Ovary (tissue), 9 donors: Measurements from ENCODE around the gene SAMM50. TPM values are rescaled to one million over a fixed set of nuclear protein-coding genes. Genes with fewer than 3 reads are reported as not detected.

ENCODE experiments used
- DNase-seq, 5 donors: peaks; one replicate each; pipeline ENCODE4 v3.0.0-alpha.2; 2019 to 2020
- H3K27ac ChIP-seq, 2 donors: fragments of 200-600 bp; one replicate each; pipeline versions ENCODE4 v1.5.1 to v1.8.0; 2019 to 2022
- H3K27me3 ChIP-seq: fragments of 200-600 bp; one replicate; pipeline ENCODE4 v1.8.0; 2022
- H3K36me3 ChIP-seq: fragments of 200-600 bp; sonication (generic); one replicate; pipeline ENCODE4 v1.5.1; 2019
- H3K4me1 ChIP-seq: one replicate; pipeline ENCODE4 v1.8.1; 2013; ENCODE audit warnings: mild to moderate bottlenecking, moderate library complexity; ENCODE audit not compliant: insufficient read depth
- H3K4me3 ChIP-seq: fragments of 200-600 bp; sonication (generic); one replicate; pipeline ENCODE4 v1.5.1; 2017
- H3K9me3 ChIP-seq, 2 donors: fragments of 200-600 bp in 1 of 2; sonication (generic) in 1 of 2; one replicate each; pipeline versions ENCODE4 v1.5.1 to v1.8.1; 2013 to 2019; ENCODE audit warnings: mild to moderate bottlenecking in 1 of 2, moderate library complexity in 1 of 2
- CTCF ChIP-seq, 3 donors: fragments of 450-650 bp in 2 of 3; fragments of 200-600 bp in 1 of 3; IDR thresholded peaks; one replicate each; pipeline versions ENCODE4 v1.5.1 to v1.8.0; 2016 to 2022; ENCODE audit warnings: antibody characterized with exemption in 3 of 3, mild to moderate bottlenecking in 1 of 3
- EP300 ChIP-seq: sonication (generic); formaldehyde crosslinking; IDR thresholded peaks from one replicate; pipeline ENCODE4 v1.6.1; 2017; ENCODE audit warnings: antibody characterized with exemption
- POLR2A ChIP-seq: fragments of 450-650 bp; IDR thresholded peaks from one replicate; pipeline ENCODE4 v1.6.1; 2017; ENCODE audit warnings: antibody characterized with exemption, mild to moderate bottlenecking, moderate library complexity
- WGBS, 3 donors: extraction: QIAGEN DNeasy Blood & Tissue Kit in 1 of 3; methylation state at CpG; one replicate each; pipeline versions ENCODE4 v1.1.5 to v1.1.7; 2013 to 2017; 5-methylcytosine and 5-hydroxymethylcytosine counted together
- intact Hi-C, 4 donors: fragments of 100-400 bp; cut with DNase I; formaldehyde crosslinking; loops; one replicate each; pipeline versions ENCODE4 v1.11.0 to v1.15.1; 2022 to 2023
- polyA plus RNA-seq, 2 donors: library from polyadenylated mRNA; stranded (reverse); fragments of 200-250 nt in 1 of 2; fragments of 350-450 nt in 1 of 2; fragmentation: Illumina TruSeq in 1 of 2; extraction: RNeasy Lipid Tissue Mini Kit (QIAGEN cat#74804) in 1 of 2; gene quantifications; one replicate each; pipeline ENCODE4 v1.2.3, GENCODE V29; 2013 to 2014
- total RNA-seq, 7 donors: library from RNA; depleted of rRNA in 2 of 7; stranded (reverse); fragments of >200 nt in 2 of 7; fragmentation: NEBNext Ultra II Directional in 3 of 7; extraction: Animal tissue kit (Norgen Biotek cat#: 25700) in 3 of 7; gene quantifications; one replicate each; pipeline versions ENCODE4 v1.1.0 to v1.2.4, GENCODE V29; 2016 to 2023
- donor health status: DM: no; HTN: no; CAD: no; lungs with moderate emphysema.
- donor health status: DM: no; HTN: no; CAD: no.
- donor health status: Bipolar disorder and iron deficiency.
- donor health status: DM: yes; HTN: yes; CAD: no.
- donor health status: DM: no; HTN: no; CAD: no.
- donor health status: DM: yes; HTN: yes; CAD: no.

Gene SAMM50
- total and polyA plus RNA-seq, 9 donors = 18.0 to 60.2 (median 42.4) TPM

GRCh38 chr22:44019416-44019815 is 64.2 kb downstream of the SAMM50 start:
- 84 to 88% (median 86%) methylated on average over 10 of the region's 10 CpGs for WGBS, 3 donors
- TF ChIP-seq CTCF (IDR thresholded peaks at IDR 0.05) (no peak), POLR2A (no peak), EP300 (no peak)
- H3K4me1 ChIP-seq = peaks cover 2% of the 10 kb centered on the region
- H3K9me3 ChIP-seq = no peaks in the 10 kb centered on the region
- H3K27ac ChIP-seq = no peak overlapping the region
- no peaks in the 10 kb centered on the region for H3K27me3 ChIP-seq
- no peak for DNase-seq
- no peak overlapping the region for H3K4me3 ChIP-seq
- intact Hi-C loops = no loop called here
- no peaks in the 10 kb centered on the region for H3K36me3 ChIP-seq

- intact Hi-C loops = no loop called here
- Histone ChIP-seq H3K4me1 (peaks cover 2% of the 10 kb centered on the region), H3K27me3 (no peaks in the 10 kb centered on the region), H3K36me3 (no peaks in the 10 kb centered on the region), H3K4me3 (no peak overlapping the region), H3K27ac (no peak overlapping the region), H3K9me3 (no peaks in the 10 kb centered on the region)
- DNase-seq = no peak
- no peak for TF ChIP-seq EP300
- TF ChIP-seq CTCF (IDR thresholded peaks at IDR 0.05) = no peak
- TF ChIP-seq POLR2A = no peak
- 91 to 97% (median 92%) methylated on average over 5 of the region's 5 CpGs for WGBS, 3 donors
Observed at GRCh38 chr22:44019846-44020245, 64.6 kb downstream of the SAMM50 start.

- Histone ChIP-seq H3K9me3 (no peaks in the 10 kb centered on the region), H3K27me3 (no peaks in the 10 kb centered on the region), H3K4me3 (no peak overlapping the region), H3K4me1 (peaks cover 2% of the 10 kb centered on the region), H3K36me3 (no peaks in the 10 kb centered on the region), H3K27ac (no peak overlapping the region)
- WGBS, 3 donors = 90 to 97% (median 95%) methylated on average over 8 of the region's 8 CpGs
- intact Hi-C loops = no loop called here
- no peak for DNase-seq
- TF ChIP-seq EP300 = no peak
- no peak for TF ChIP-seq CTCF (IDR thresholded peaks at IDR 0.05)
- TF ChIP-seq POLR2A = no peak
Observed at GRCh38 chr22:44020981-44021380, 65.7 kb downstream of the SAMM50 start.

- H3K4me1 ChIP-seq = peaks cover 2% of the 10 kb centered on the region
- peak; percentile 36 to 72 (median 50) for DNase-seq
- WGBS, 3 donors = 9 to 18% (median 10%) methylated on average over 37 to 54 of the region's 54 CpGs
- peak overlapping the region in 1 of 2 donors; percentile 35 for H3K27ac ChIP-seq
- peak overlapping the region; percentile 56 for H3K4me3 ChIP-seq
- no peaks in the 10 kb centered on the region for H3K36me3 ChIP-seq
- no peaks in the 10 kb centered on the region for H3K27me3 ChIP-seq
- no peaks in the 10 kb centered on the region for H3K9me3 ChIP-seq
- TF ChIP-seq CTCF (IDR thresholded peaks at IDR 0.05) = no peak
- TF ChIP-seq POLR2A = peak; percentile 13
- intact Hi-C loops = no loop called here
Observed at GRCh38 chr22:44023404-44024287, 68.4 kb downstream of the SAMM50 start.
